ENCODE results near the gene TCFL5. TPM values are rescaled to one million over a fixed set of nuclear protein-coding genes. Genes with fewer than 3 reads are reported as not detected.

Gene TCFL5
- total RNA-seq, 3 donors from 2014 or later, result 4.3 to 13.3 (median 6.6) TPM

- Histone ChIP-seq H3K36me3 (ENCODE audit: low read depth) (no peaks in the 10 kb centered on the region), H3K4me1 (ENCODE audit: low read depth) (peaks cover 17% of the 10 kb centered on the region), H3K9me3 (no peaks in the 10 kb centered on the region), H3K4me3 (no peak overlapping the region)
- intact Hi-C loops (cut with DNase I, micrococcal nuclease), result no loop called here
- ATAC-seq, result no peak
- TF ChIP-seq CTCF (IDR thresholded peaks at IDR 0.05), result no peak
- no peak for DNase-seq
Measured at GRCh38 chr20:62822239-62822787, 39.3 kb downstream of the TCFL5 start.

GRCh38 chr20:62821726-62822210 lies 39.9 kb downstream of the TCFL5 start:
- H3K9me3 ChIP-seq, result no peaks in the 10 kb centered on the region
- DNase-seq, result no peak
- H3K4me1 ChIP-seq (ENCODE audit: low read depth), result peaks cover 17% of the 10 kb centered on the region
- intact Hi-C loops (cut with DNase I, micrococcal nuclease), result no loop called here
- H3K36me3 ChIP-seq (ENCODE audit: low read depth), result no peaks in the 10 kb centered on the region
- no peak for TF ChIP-seq CTCF (IDR thresholded peaks at IDR 0.05)
- no peak overlapping the region for H3K4me3 ChIP-seq
- no peak for ATAC-seq

GRCh38 chr20:62820962-62821725 lies 40.5 kb downstream of the TCFL5 start:
- no peak for TF ChIP-seq CTCF (IDR thresholded peaks at IDR 0.05)
- H3K9me3 ChIP-seq, result no peaks in the 10 kb centered on the region
- H3K36me3 ChIP-seq (ENCODE audit: low read depth), result no peaks in the 10 kb centered on the region
- peaks cover 23% of the 10 kb centered on the region for H3K4me1 ChIP-seq (ENCODE audit: low read depth)
- no peak overlapping the region for H3K4me3 ChIP-seq
- ATAC-seq, result no peak
- intact Hi-C loops (cut with DNase I, micrococcal nuclease), result no loop called here
- no peak for DNase-seq

- Histone ChIP-seq H3K4me1 (ENCODE audit: low read depth) (peaks cover 31% of the 10 kb centered on the region), H3K4me3 (no peak overlapping the region), H3K36me3 (ENCODE audit: low read depth) (no peaks in the 10 kb centered on the region), H3K9me3 (no peaks in the 10 kb centered on the region)
- no peak for DNase-seq
- TF ChIP-seq CTCF (IDR thresholded peaks at IDR 0.05), result no peak
- intact Hi-C loops (cut with DNase I, micrococcal nuclease), result no loop called here
- ATAC-seq, result no peak
Measured at GRCh38 chr20:62820208-62820961, 41.2 kb downstream of the TCFL5 start.

- TF ChIP-seq CTCF (IDR thresholded peaks at IDR 0.05), result no peak
- H3K36me3 ChIP-seq (ENCODE audit: low read depth), result no peaks in the 10 kb centered on the region
- H3K4me1 ChIP-seq (ENCODE audit: low read depth), result peaks cover 32% of the 10 kb centered on the region
- no peak for ATAC-seq
- H3K9me3 ChIP-seq, result no peaks in the 10 kb centered on the region
- DNase-seq, result no peak
- H3K4me3 ChIP-seq, result no peak overlapping the region
- intact Hi-C loops (cut with DNase I, micrococcal nuclease), result no loop called here
Measured at GRCh38 chr20:62819494-62820174, 42.0 kb downstream of the TCFL5 start.
